ENCODE data around the gene TENT4B.

Gene TENT4B

GRCh38 chr16:50178491-50178941 lies 25.4 kb downstream of the TENT4B start:
- FAIRE-seq: no peak

GRCh38 chr16:50182441-50182840 lies 29.3 kb downstream of the TENT4B start:
- FAIRE-seq (no peak), DNase-seq (ENCODE audit: insufficient read length, low spot score) (no peak)
- TF ChIP-seq, protein P1, sequence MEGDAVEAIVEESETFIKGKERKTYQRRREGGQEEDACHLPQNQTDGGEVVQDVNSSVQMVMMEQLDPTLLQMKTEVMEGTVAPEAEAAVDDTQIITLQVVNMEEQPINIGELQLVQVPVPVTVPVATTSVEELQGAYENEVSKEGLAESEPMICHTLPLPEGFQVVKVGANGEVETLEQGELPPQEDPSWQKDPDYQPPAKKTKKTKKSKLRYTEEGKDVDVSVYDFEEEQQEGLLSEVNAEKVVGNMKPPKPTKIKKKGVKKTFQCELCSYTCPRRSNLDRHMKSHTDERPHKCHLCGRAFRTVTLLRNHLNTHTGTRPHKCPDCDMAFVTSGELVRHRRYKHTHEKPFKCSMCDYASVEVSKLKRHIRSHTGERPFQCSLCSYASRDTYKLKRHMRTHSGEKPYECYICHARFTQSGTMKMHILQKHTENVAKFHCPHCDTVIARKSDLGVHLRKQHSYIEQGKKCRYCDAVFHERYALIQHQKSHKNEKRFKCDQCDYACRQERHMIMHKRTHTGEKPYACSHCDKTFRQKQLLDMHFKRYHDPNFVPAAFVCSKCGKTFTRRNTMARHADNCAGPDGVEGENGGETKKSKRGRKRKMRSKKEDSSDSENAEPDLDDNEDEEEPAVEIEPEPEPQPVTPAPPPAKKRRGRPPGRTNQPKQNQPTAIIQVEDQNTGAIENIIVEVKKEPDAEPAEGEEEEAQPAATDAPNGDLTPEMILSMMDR (IDR thresholded peaks at IDR 0.05; ENCODE audit: insufficient read depth, missing control alignments): no peak

More at GRCh38 chr16:50178491-50178941, 25.4 kb downstream of the TENT4B start:
- TF ChIP-seq, protein P1 (IDR thresholded peaks at IDR 0.05; ENCODE audit: insufficient read depth, missing control alignments): no peak
- DNase-seq (ENCODE audit: insufficient read length, low spot score): no peak

DNA sequence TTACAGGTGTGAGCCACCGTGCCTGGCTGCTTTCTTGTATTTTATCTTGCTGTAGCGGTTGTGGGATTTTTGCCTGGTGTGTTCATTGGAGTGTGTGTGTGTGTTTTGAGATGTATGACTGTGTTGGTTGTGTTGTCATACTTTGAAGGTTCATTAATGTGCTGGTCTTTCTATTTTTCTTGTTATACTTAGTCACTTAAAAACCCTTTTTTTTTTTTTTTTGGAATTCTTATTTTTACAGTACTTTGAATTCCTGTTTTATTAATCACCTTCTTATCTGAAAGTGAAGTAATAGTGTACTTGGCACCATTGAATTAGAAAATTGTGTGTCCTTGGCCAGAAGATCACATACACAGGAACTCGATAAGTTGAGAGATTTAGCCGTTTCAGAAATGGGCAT lies 30.2 kb downstream of the TENT4B start:
- FAIRE-seq: no peak
- DNase-seq (ENCODE audit: insufficient read length, low spot score): no peak

GRCh38 chr16:50185005-50185505 lies 31.9 kb downstream of the TENT4B start:
- FAIRE-seq (no peak), DNase-seq (ENCODE audit: insufficient read length, low spot score) (no peak)
- TF ChIP-seq, protein P1 (IDR thresholded peaks at IDR 0.05; ENCODE audit: insufficient read depth, missing control alignments): no peak

More for the DNA sequence above, 30.2 kb downstream of the TENT4B start:
- TF ChIP-seq, protein P1 (IDR thresholded peaks at IDR 0.05; ENCODE audit: insufficient read depth, missing control alignments): no peak

GRCh38 chr16:50188619-50189136 lies 35.6 kb downstream of the TENT4B start:
- TF ChIP-seq, protein P1 (IDR thresholded peaks at IDR 0.05; ENCODE audit: insufficient read depth, missing control alignments): no peak
- no peak for FAIRE-seq
- DNase-seq (ENCODE audit: insufficient read length, low spot score): no peak

GRCh38 chr16:50190292-50190691 lies 37.2 kb downstream of the TENT4B start:
- TF ChIP-seq, protein P1 (IDR thresholded peaks at IDR 0.05; ENCODE audit: insufficient read depth, missing control alignments): no peak
- DNase-seq (ENCODE audit: insufficient read length, low spot score): no peak
- no peak for FAIRE-seq

- DNase-seq (ENCODE audit: insufficient read length, low spot score) (no peak), FAIRE-seq (no peak)
- TF ChIP-seq, protein P1 (IDR thresholded peaks at IDR 0.05; ENCODE audit: insufficient read depth, missing control alignments): no peak
Measured at GRCh38 chr16:50192386-50193050, 39.4 kb downstream of the TENT4B start.

Data from D721Med (cell line).